Effector CD8-positive, alpha-beta T cell (primary cell): Measurements from ENCODE around the gene USH1G.
"Not testable (repeated sequence)": the region's sequence is repeated elsewhere in the genome, so short reads cannot be mapped to it uniquely, and the experiment has no call there.

Experiments
- DNase-seq: peaks from one replicate; lab custom pipeline; 2025; lab: John Stamatoyannopoulos, UW

USH1G gene

DNA sequence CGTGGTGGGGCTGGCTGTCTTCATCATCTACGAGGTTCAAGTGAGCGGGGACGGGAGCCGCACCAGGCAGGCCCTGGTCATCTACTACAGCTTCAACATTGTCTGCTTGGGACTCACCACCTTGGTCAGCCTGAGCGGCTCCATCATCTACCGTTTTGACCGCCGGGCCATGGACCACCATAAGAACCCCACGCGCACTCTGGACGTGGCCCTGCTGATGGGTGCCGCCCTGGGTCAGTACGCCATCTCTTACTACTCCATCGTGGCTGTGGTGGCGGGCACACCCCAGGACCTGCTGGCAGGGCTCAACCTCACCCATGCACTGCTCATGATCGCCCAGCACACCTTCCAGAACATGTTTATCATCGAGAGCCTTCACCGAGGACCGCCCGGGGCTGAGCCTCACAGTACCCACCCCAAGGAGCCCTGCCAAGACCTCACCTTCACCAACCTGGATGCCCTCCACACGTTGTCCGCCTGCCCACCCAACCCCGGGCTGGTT lies 7.5 kb upstream of the USH1G start:
- DNase-seq: no peak

DNA sequence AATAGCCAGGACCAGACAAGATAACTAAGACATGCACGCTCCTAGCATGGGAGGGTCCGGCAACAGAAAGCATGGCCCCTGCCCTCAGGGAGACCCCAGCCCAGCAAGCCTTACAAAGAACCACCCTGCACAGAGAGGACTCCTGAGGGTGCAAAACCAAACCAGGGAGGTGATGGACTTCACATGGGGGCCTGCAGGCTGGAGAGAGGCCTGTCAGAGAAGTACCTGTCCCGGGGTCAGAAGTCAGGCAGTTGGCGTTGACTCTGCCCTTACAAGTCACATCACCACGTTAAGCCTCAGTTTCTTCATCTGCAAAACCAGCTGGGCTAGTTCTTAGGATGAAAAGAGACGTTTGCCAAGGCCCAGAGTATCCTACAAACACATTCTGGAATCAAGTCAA lies 5.7 kb upstream of the USH1G start:
- DNase-seq: no peak

DNA sequence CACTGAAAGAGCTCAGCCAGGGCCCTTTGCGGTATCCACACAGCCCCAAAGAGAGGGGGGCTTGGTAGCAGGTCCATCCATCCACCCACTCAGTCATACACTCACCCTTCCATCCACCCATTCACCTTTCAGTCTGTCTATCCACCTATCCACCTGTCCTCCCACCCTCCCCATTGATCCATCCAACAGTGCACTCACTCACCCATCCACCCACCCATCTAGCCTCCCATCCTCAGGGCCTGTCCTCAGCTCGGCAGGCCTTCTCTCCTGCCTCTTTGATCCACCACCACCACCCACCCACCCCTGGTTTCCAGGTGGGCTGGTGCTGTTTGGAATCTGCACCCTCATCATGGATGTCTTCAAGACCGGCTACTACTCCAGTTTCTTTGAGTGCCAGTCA lies 2.2 kb upstream of the USH1G start:
- no peak for DNase-seq

DNA sequence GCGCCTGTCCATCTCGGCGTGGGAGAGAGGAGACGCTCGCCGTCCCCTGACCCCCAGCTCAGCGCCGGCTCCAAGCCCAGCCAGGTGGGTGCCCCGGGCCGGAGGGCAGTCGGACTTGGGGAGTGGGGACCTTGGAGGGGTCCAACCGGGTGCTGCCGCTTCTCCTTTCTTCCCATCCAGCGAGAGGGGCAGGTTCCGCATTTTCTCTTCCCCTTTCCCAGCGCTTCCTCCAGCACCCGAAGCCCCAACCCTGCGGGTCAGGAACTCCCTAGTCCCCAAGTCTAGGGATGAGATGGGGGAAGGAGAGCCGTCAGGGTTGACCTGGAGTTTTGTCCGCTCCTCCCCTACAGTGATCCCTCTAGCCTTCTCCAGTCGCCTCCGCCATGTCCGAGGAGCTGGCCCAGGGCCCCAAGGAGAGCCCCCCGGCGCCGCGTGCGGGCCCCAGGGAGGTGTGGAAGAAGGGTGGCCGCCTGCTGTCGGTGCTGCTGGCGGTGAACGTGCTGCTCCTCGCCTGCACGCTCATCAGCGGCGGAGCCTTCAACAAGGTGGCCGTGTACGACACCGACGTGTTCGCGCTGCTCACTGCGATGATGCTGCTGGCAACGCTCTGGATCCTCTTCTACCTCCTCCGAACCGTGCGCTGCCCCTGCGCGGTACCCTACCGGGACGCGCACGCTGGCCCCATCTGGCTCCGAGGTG lies 1.3 kb upstream of the USH1G start, which contains the start of gene OTOP2:
Gene OTOP2 (plus strand): TSS at position 24 of the 699 bp plus-strand sequence. CDS start 360 bp downstream, at position 384.
- no peak for DNase-seq

DNA sequence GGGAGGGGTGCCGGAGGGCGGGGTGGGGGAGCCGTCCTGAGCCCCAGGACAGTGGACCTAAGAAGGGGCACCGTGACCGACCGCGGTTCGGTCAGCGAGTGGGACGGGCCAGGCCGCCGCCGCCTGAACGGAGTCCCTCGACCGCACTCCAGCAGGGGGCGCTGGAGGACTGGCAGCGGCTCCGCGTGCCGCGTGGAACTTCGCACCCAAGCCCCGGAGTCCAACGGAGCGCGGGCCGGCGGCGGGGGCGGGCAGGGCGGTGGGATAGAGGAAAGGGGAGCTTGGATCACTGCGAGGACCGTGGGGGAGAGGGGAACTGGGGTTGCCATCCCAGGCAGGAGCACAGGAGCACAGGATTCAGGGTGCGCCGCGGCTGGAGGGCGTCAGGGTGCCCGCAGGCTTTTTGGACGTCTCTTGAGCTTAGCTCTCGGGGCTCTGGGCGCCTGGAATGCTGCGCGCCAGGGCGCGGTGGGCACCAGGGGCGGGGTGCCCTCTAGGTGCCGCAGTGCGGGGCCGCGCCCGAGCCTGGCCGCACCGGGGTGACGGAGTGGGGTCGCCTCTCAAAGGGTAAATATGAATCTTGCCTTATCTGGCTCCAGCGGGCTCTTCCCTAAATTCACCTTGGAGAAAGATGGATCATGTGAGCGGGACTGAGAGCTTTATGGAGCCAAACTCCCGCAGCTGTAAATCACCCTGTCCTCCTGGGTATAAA lies 639 bp upstream of the USH1G start:
- peak; percentile 53 for DNase-seq

DNA sequence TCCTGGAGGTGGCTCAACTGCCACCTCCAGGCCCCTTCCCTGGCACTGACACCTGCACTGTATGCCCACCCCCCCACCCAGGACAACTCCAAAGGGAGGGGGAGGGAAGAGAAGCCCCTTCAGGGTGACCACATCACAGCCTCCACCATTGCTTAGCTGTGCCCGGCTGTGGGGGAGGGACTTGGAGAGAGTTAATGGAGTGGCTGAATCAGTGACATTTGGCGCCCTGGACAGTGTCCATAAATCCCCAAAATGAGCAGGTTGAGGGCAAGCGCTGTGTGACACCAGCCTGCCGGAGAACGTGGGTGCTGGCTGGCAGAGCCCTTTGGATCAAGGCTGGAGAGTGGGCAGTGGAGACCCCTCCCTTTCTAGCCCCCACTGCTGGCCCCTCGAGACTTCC lies 883 bp downstream of the USH1G start:
- no peak for DNase-seq

DNA sequence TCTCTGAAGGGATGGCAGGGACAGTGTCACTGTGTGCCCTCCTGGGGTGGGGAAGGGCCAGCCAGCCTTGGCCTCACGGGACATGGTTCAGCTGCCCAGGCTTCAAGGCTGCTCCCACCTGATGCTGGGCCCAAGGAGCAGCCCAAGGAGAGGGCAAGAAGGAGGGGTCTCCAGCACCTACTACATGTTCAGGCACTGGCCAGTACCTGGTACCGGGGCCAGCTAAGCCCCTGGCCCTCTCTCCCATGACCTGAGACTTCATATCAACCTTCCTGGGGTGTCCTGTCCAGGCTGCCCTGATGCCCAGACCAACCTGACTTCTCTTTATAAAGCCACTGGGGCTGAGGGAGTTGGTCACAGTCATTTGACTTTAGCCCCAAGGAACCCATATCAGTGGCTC lies 1.3 kb downstream of the USH1G start:
- no peak for DNase-seq

DNA sequence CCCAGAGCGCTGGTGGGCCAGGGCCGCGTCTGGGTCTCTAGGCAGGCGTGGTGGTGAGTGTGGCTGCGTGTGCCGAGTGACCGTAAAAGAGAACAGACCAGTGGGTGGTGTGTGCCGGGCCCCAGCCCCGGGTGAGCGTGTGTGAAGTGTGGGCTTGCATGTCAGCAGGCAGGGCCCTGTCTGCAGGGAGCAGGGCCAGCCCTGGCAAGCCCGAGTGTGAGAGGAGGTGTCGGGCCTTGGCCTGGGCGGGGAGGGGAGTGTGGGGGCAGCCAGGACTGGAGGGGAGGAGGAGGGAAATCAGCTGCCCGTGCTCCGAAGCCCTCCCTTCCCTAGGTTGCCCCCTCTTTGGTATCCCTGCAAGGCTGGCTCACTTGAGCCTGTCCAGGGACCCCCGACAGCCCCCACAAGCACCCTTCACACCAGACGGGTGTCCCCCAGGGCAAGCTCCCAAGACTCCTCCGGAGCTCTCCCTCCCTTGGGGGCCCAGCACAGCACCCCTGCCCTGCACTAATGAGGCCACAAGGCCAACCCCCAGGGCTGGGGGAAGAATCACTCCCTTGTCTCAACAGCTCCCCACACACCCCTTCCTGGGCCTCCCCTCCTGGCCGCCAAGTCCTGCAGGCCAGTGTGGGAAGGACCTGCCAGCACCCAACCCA lies 1.9 kb downstream of the USH1G start:
- DNase-seq: no peak

DNA sequence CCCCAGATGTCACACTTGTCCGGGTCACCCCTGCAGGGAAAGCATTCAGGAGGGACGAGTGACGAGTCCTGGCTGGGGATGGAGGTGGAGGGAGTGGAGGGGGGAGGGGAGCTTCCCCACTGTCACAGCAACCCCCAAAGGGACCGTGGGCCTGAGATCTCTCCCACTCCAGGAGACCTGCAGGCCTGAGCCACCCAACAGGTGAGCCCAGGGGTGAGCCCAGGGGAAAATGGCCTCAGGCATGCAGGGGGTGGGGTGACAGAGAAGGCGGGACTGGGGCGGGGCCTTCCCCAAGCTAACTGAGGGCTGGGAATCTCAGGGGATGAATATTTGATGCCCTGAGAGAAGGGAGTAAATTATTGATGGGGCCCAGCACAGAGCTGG lies 2.4 kb downstream of the USH1G start:
- no peak for DNase-seq

DNA sequence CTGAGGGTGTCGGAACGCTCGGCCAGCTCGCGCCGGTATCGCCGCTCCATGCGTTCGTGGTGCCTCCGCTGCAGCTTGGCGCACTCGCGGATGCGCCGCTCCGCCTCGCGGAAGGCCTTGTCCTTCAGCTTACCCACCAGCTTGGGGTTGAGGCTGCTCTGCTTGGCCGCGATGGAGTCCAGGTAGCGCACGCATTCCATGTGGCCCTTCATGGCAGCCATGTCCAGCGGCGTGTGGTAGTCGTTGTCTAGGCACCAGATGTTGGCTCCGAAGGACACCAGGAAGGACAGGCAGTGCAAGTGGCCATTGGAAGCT lies 2.8 kb downstream of the USH1G start:
- no peak for DNase-seq

DNA sequence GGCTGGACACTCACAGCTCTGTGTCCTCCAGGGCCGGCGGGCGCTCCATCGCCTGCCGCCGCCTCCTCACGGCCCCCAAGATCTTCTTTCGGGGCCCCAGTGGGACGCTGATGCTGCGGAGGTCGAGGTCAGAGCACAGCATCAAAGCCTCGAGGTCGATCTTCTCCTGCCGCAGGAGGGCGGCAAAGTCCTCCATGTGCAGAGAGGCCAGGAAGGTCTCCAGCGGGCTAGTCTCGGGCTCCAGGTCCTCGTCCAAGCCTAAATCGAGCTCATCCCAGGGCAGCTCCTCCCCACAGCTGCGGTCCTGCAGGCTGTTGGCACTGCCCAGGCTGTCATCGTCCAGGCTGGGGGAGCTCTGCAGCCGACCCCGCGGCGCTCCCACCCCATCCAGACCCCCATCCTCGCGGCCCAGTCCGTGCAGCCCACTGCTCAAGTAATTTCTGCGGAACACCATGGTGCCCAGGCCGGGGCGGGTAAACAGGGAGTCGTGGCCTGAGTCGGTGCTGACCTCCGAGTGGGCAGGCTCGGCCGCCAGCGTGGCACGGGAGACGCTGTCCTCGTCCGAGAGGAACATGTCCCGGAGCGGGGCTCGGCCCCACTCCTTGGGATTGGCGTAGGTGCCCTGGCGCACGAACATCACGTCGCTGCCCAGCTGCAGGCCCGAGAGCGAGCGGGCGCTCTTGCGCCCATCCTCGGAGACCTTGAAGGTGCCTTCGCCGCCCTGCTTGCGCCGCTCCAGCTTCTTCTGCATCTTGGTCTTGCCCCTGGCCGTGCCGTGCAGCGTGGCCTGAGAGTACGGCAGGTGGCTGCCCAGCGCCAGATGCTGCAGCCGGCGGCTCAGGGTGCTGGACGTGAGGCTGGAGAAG lies 3.4 kb downstream of the USH1G start:
- DNase-seq: no peak

DNA sequence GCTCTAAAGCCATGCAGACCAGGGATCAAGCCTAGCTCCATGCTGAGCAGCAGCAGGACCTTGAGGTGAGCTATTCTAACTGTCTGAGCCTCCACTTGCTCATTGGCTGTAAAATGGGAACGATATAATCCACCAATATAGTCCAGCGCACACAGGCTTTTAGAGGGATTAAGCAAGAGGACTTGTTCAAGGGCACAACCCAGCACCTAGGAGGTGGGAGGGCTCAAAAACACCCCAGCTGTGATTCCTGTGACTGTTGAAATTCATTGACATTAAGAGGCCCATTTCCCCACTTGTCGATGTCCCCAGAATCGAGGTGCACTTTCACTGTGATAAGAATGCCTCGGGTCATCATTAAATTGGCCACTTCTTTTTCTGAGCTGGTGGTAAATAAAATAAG lies 4.1 kb downstream of the USH1G start:
- DNase-seq: no peak

DNA sequence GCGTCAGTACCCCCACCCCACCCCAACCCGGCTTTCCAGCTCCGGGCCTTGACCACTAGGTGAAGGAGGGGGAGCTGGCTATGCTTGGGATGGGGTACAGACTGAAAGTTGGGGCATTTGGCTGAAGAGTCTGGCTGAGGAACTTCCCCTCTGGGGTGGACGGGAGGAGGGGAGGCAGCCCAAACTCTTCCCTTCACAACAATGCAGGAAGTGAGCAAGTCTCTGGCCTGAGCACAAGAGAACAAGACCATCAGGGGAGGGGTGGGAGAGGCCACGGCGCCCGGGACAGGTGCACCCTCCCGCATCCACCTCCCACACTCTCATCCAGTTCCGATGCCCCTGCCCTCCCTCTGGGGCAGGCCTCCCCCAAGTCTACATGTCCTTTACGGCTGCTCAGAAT lies 5.6 kb downstream of the USH1G start:
- no peak for DNase-seq

DNA sequence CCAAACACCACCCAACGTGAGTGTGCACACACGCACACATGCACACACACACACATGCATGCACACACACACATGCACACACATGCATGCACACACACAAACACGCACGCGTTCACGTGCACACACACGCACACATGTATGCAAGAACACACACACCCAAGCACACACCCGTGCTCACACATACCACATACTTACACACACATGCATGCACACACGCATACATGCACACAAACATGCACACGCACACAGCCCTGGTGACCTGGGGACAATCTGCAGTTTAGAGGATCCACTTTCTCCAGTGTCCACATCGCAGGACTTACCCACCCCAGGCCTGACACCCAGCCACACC lies 6.2 kb downstream of the USH1G start:
- no peak for DNase-seq

DNA sequence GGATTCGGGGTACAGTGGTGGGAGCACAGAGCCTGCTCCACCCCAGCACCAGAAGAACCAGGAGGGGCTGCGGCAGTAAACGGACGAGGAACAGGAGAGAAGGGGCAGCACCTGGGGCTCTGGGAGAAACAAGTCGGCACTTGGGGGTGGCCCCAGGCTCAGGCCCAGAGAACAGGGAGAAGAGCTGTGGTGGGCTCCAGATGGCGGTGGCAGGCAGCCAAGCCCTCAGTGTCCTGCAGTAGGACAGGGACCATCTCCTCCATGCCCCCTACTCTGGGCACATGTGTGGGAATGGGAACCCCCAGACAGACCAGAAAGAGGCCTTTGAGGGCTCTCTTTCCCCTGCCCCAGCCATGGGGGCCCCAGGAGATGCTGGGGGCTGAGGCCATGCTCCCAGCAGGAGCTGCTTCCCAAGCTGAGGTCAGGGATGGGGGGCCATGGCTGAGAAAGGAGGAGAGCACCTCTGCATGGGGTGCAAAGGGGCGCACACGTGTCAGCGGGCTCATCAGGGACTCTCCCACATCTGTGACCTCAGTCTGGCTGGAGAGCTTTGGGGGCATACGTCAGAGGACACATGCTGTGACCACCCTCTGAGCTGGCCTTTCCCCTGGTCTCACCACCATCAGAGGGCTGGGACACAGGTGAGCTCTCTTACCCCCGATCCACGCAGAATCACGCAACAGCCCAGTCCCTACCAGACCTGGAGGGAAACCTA lies 6.8 kb downstream of the USH1G start:
- no peak for DNase-seq

DNA sequence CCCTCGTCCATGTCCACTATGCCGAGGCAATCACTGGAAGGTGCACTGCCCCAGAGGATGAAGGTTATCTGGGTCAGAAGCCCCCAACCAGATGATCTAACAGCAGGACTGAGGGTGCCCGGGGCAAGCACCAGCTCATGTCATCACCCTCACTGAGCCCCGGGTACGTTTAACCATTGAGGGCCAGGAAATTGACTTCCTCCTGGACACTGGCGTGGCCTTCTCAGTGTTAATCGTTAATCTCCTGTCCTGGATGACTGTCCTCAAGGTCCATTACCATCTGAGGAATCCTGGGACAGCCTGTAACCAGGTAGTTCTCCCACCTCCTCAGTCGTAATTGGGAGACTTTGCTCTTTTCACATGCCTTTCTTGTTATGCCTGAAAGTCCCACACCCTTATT lies 11.6 kb downstream of the USH1G start:
- DNase-seq: not testable (repeated sequence)

DNA sequence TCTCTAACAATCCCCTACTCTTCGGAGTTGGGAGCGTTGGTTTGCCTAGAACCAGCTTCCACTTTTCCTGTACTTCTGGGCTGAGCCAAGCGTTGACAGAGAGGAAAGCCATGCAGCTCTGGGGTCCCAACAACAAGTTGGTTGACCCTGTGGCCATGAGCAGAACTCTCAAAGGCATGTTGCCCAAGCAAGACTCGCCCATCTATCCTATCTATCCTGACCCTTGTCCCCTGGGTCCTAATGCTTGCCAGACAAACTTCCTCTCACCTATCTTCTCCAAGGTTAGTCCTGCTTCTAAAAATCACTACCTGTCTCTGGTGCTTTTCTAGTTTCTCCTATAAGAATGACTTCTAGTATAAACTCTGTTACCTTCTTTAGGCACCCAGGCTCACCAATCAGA lies 14.0 kb downstream of the USH1G start:
- DNase-seq: not testable (repeated sequence)

DNA sequence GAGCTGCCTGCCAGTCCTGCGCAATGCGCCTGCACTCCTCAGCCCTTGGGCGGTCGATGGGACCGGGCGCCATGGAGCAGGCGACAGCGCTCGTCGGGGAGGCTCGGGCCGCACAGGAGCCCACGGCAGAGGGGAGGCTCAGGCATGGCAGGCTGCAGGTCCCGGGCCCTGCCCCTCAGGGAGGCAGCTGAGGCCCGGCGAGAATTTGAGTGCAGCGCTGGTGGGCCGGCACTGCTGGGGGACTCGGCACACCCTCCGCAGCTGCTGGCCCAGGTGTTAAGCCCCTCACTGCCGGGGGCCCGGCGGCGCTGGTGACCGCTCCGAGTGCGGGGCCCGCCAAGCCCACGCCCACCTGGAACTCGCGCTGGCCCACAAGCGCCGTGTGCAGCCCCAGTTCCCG lies 16.0 kb downstream of the USH1G start:
- no peak for DNase-seq

DNA sequence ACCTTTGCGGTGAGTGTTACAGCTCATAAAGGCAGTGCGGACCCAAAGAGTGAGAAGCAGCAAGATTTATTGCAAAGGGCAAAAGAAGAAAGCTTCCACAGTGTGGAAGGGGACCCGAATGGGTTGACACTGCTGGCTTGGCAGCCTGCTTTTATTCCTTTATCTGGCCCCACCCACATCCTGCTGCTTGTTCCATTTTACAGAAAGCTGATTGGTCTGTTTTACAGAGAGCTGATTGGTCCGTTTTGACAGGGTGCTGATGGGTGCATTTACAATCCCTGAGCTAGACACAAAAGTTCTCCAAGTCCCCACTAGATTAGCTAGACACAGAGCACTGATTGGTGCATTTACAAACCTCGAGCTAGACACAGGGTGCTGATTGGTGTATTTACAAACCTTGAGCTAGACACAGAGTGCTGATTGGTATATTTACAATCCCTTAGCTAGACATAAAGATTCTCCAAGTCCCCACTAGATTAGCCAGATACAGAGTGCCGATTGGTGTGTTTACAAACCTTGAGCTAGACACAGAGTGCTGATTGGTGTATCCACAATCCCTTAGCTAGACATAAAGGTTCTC lies 16.8 kb downstream of the USH1G start:
- not testable (repeated sequence) for DNase-seq

DNA sequence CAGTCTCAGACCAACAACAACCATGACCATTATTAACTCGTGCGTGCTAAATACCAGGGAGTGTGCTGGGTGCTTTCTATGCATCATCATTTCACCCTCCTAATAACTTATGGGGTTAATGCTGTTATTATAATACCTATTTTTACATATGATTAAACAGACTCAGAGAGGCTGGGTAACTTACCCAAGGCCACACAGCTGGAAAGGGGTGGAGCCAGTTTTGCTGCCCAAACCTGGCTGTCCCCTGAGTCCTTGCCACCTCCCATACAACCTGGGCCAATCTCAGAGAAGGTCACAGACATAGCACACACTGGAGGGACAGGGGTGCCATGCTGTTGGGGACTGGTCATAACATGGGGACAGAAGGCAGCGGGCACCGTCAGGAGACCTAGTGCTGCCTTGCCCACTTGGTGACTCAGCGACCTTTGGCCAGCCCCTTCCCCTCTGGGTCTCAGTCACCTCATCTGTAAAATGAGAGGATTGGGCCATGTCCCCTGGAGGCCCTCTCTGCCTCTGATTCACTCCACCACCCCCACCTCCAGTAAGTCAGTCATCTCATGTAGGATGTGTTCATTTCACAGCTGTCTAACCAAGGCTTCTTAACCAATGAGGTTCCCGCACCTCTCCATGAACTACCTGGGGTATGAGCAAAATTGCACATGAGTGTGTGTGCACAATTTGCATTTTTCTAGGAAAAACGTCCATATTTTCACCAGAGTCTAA lies 18.2 kb downstream of the USH1G start:
- DNase-seq: no peak

DNA sequence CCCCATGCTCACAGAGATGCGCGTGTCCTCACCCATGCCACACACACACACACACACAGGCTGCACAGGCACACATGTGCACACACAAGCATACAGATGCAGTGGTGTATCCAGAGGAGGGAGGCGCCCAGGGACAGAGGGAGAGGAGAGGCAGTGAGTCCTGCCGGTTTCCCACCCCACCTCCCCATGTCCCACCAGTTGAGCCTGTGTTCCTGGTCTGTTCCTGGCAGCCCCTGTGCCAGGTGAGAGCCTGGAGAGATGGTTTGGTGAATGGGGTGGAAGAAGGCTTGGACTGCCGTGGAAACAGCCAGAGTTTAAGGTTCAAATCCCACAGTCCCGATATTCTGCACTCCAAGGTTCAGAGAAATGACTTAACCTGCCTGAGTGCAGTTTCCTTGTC lies 19.4 kb downstream of the USH1G start:
- no peak for DNase-seq
